ENCODE results near the gene STAT1.

STAT1 gene

DNA sequence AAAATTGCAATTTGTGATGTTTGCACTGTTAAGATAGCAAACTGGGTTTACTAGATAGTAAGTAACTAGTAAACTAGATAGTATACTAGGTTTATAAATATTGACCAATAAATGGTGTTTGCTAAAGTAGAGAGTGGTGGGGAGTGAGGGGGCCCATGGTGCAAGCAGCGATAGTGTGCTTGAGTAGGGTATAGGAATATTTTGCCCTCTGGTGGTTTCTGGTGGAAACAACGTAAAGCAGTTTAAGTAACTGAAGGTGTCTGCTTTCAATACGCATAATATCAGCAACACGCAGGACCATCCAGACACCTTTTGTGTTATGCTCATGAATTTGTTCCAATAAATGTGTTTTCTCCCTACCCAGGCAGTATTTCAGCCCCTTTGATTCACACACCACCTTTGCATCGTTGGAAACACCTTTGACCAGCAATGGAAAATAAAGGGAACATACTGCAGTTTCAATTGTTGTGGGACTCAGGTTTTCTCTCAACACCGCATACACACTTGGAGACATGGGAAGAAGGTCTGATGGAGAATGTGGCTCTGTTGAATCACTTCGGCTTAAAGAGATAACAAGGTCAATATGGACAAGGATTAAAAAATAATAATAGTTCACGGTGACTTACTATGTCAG is 16.7 kb upstream of the STAT1 start:
- peak; percentile 46 for DNase-seq

- no peak for DNase-seq
Measured at GRCh38 chr2:191029280-191029950, 15.4 kb upstream of the STAT1 start.

DNA sequence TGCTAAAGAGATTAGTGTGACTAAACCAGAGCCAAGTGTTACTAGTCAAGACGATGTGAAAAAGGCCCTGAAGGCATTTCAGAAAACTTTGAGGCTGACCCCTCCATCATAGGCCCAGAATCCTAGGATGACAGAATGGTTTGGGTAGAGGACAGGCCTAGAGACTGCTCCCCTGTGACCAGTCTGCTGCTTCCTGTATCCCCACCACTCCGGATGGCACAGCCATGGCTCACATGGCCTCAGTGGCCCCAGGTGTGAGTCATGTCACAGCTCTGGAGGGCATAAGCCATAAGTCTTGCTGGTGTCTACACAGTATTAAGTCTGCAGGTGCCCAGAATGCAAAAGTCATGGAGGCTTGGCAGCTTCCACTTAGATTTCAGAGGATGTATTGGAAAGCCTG is 12.4 kb upstream of the STAT1 start:
- no peak for DNase-seq

- DNase-seq = no peak
Measured at GRCh38 chr2:191025135-191025534, 11.2 kb upstream of the STAT1 start.

DNA sequence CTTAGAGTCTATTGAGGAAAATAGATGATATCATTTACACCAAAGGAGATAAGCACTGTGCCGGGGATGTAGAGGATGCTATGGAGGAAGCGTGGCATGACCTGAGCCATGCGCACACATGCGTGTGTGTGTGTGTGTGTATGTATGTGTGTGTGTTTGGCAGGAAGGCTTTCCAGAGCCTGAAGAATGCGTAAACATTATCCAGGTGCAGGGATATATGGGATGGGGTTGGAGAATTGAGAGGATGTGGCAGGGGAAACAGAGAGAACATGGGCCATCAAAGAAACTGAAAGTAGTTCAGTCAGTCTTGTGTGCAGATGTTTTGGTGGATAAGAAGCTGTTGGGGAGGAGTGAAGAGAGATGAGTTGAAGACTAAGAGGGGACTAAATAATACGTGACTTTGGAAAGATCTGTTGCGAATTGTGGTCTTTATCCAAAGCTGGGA is 9.3 kb upstream of the STAT1 start:
- no peak for DNase-seq

DNA sequence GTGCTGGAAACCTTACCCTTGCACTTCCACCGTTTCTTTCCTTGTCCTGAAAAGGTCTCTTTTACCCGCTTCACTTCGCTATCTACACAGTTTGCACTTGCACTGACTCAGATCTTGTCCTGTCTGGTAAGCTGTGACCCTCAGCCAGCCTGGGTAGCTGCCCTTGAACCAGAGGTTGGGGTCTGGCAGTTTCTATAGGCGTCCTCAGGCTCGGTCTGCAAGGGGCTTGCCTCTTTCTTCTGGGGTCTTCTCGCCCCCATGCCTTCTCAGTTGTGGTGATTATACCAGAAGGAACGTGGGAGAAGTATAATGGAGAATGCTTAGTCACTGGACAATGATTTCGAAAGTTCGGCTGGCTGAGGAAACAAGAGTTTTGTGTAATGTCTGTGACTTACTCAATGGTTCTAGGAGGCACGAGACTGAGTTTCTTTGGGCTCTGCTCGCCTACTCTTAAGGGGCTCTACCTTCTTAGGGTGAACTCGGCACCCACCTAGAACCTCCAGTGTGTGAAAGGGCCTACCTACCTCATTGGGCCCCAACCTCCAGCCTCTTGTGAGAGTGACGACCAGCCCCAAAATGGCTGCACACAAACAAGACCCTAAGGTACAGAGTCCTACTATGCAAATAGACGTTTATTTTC is 6.9 kb upstream of the STAT1 start:
- DNase-seq = peak; percentile 18

DNA sequence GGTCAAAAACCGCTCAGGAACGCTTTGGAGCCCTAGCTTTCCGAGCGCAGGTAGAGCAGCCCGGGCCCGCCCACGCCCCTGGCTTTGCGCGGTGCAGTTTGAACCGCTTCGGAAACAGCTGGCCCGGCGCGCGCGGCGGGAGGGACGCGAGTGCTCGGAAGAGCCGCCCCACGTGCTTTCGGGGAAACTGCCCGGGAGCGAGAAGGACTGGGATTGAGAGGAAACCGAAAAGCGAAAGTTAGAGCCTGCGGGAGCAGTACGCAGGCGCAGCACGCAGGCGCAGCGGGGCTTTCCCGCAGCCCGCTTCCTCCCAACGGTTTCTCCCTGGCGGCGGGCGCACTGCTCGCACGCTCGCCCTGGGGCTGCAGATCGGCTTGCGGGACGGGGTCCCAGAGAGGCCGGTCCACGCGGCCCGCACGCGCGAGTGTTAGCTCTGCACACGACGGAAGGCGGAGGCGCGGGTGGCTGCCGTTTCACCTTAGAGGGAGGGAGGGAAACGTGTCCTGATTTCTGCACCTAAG is 6.3 kb upstream of the STAT1 start:
- DNase-seq = peak; percentile 95

DNA sequence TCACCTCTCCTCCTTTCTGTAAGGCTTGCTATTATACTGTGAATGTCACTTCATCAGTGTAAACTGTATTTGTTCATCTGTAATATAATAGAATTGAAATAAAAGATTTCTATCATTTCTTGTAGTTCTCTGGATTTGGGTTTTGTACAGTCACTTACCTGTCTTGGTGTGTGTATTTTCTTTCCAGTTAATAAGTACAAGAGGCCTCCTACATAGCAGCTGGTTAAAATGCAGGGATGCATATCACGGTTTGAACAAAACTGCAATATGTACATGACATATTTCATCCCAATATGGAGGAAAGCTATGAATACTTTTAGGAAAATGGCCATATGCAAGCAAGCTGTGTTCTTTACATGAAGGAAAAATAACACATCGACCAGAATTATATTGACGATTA is 5.4 kb upstream of the STAT1 start:
- DNase-seq = no peak

DNA sequence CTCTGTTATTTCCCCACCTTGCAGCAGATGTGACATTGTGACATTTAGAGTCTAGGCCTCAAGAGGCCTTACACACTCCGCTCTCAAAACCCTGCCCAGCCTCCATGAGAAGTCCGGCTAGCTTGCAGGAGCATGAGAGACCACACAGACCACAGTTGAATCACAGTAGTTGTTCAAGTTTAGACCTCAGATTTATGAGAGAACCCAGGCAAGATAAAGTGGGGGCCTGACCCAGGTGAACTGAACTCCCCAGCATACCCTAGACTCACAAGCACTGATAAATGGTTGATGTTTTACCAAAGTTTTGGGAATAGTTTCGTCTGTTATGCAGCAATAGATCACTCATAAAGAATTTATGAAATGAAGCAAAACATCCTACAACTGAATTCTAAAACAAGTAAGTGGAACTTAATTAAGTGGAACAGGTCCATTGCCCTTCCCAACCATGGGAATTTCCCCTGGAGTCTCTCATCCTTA is 4.7 kb upstream of the STAT1 start:
- DNase-seq = no peak

DNA sequence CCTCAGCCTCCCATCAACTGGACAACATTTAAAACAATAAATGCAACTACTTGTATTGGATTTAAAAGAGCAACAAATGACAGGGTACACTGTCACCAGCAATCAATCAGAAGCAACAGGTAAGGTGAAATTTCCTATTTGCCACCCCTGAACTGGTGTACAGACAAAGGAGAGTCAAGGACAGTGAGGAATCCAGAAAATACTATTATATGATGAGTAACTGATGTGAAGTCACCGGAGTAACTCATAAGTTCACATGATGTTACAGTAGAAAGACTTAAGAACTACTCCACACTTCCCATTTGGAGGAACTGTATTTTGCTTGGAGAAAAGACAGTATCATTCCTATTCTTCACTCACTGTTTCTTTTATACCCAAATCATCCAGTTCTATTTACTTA is 4.1 kb upstream of the STAT1 start:
- no peak for DNase-seq

- no peak for DNase-seq
Measured at GRCh38 chr2:191015831-191016230, 1.9 kb upstream of the STAT1 start.

DNA sequence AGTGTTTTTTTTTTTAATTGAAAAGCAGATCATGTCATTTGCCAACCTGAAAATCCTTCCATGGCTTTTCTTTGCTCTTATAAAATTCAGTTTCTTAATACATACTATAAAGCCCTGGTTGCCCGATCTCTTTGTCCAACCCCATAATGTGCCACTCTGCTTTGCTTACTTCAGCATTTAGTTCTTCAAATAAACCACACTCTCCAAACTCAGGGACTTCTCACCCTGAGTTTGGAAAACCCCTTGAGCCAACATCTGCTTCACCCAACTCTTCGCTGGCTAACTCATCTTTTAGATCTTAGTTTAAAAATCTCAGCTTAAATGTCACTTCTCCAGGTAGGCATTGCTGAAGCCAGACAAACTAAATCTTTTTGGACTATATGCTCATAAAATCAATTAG is 1.3 kb upstream of the STAT1 start:
- no peak for DNase-seq

DNA sequence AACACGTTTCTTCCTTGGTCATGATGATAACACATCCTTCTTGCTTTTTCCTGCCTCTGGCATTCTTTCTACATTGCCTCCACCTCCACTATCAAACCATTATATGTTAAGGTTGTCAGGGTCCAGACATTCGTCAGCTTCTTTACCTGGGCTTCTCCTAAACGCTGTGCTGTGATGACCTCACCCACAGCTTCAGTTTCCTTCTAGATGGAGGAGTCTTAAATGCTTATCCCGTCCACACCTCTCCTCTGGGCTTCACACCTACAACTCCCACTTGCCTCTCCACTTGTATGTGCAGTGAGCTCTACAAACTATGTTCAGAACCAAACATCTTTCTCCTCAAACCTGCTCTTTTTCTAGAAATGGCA is 666 bp upstream of the STAT1 start:
- DNase-seq = no peak

- DNase-seq = no peak
Measured at GRCh38 chr2:191013682-191013931, 364 bp downstream of the STAT1 start.

DNA sequence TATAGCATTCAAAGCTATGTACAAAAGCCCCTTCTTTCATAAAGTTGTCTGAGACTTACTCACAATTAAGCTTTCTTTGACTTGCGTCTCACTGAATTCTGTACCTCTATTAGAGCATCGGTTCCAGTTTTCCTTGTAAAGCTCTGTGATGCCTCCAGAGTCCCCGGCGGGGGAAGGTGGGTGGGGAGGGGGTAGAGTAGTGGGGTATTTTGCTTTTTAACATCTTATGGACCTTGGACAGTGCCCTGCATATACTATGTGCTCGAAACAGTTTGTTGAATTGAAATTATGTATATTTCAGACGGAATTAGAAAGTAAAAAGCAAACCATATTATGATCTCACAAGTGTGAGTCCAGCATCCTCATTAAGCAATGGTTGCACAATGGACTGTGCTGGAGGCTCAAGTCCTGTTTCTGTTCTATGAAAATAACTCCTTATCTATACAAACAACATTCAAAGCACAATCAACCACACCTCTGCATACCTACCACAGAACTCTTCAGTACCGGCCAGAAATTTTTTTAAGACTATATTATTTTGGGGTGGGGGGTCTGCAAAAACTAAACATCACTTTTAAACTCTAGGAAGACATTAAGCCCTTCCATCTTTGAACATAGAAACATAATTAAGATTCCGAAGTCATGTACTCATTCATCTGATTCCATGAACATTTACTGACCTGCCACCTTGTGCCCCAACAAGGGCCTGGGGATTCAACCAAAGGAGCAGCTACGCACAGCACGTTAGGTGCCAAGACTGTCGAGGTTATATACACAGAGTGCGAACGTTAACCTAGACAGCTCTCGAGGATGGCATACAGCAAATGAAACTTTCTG is 908 bp downstream of the STAT1 start:
- DNase-seq = peak; percentile 44

- DNase-seq = no peak
Measured at GRCh38 chr2:191012346-191012745, 1.6 kb downstream of the STAT1 start.

DNA sequence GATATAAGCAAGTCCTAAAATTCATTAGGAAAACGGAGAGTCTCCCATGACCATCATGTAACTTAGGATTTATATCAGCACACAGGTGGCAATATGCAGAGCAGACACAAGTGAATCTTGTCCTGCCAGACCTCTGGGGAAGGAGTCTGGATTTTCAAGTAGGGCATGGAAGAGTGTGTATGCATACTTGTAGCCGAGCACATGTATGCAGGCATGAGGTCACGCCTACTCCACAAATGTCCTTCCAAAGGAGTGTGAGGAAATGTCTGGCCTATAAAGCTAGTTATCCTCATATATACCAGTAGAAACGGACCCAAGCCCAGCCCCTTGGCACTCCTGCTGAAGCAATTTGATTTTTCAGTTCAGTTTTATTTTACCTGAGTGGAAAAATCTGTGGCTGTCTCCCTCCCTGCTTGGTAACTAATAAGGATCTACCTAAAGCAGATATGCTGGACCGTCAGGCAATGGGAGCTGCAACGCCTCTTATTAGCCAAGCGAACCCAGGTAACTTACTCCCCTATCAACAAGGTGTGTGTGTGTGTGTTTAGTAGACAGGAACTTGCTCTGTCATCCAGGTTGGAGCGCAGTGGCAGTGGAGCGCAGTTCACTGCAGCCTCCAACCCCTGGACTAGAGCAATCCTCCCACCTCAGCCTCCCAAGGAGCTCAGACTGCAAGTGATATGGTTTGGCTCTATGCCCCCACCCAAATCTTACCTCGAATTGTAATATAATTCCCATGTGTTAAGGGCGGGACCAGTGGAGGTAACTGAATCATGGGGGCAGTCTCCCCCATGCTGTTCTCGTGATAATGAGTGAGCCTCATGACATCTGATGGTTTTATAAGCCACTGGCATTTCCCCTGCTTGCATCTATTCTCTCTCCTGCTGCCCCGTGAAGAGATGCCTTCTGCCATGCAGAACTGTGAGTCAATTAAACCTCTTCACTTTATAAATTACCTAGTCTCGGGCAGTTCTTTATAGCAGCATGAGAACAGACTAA is 2.8 kb downstream of the STAT1 start:
- DNase-seq = no peak

DNA sequence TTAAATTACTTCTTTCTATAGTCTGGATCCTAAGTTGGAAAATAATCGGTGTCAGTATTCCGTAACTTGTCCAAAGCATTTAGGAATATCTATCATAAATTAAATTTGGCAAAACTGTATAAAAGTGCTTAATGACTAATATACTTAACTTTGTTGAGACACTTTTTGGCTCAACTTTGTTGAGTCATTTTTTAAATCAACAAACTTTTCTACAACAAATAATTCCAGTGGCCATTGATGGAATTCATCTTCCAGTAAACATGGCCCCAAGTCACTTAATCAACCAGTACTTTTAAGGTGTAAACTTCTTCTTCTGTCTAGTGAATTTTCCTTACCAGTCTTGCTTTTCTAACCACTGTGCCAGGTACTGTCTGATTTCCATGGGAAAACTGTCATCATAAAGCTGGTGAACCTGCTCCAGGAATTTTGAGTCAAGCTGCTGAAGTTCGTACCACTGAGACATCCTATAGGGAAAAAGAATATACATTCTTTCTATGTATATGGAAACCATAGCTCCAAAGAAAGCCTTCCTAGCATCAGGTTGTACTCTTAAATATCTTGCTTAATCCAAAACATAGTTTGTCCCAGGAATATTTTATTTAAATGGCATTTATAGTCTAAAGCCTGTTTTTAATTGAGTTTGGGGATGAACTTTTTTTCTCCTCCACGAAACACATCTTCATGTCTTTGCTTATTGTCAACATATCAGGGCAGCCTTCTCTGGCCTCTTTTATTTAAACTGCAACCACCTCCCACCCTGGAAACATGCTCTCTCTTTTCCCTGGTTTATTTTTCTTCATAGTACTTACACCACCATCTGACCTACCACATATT is 4.2 kb downstream of the STAT1 start:
- no peak for DNase-seq

DNA sequence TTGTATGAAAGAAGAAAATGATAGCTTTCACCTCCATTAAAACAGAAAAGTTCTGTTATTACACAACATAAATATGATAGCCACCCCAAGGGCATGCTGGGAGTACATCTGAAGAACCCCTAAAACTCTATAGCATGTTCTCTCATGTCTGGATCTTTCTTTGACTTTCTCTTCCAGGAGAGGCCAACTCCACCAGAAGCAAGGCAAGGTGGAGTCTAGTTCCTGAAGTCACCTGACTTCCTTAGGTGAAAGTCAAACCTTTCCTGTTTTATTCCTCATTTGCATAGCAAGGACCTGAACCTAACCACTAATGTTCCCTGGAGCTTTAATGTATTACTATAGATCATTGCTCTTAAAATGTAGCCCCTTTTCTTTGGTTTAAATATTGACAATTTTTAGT is 5.7 kb downstream of the STAT1 start:
- DNase-seq = no peak

DNA sequence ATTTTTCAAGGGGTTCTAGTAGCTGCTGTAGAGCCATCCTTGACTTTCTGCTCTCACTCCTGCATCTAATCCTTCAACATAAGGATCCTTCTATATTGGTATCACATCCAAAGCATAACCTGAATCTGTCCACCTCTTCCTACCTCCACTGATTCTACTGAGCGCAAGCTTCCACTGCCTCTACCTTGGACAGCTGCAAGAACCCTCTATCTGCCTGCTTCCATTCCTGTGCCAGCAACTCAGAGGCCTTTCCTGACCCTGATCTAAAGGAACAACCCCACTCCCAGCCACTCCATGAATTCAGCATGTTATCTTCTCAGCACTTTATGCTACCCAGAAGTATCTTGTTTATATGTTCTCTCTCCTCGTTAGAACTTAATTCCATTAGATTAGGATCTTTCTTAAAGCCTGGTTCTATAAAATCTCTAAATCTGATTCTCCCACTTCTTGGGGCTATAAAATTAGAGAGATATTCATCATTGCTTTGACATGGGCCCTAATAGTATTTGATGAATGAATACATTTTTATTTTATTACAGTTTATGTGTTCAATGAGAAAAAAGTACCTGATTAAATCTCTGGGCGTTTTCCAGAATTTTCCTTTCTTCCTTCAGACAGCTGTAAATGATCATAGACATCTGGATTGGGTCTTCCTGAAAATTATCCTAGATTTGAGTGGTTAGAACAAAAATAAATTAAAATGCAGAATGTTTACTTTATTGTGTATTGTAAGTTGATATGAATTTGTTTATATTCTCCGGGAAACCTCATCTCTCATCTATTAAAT is 6.8 kb downstream of the STAT1 start:
- DNase-seq = no peak
